Testis (tissue), 3 donors: Measurements from ENCODE around the gene PPM1H. TPM values are rescaled to one million over a fixed set of nuclear protein-coding genes. Genes with fewer than 3 reads are reported as not detected.

Experiments used
- DNase-seq: peaks from one replicate; pipeline ENCODE4 v3.0.0-alpha.2; 2019
- H3K27ac ChIP-seq, 2 donors: fragments of 200-600 bp; sonication (generic); one replicate each; pipeline ENCODE4 v1.5.1; 2019
- H3K27me3 ChIP-seq: fragments of 200-600 bp; sonication (generic); one replicate; pipeline ENCODE4 v1.5.1; 2019
- H3K36me3 ChIP-seq: fragments of 200-600 bp; sonication (generic); one replicate; pipeline ENCODE4 v1.5.1; 2017; ENCODE audit warnings: low read depth; ENCODE audit errors: missing control alignments
- H3K4me1 ChIP-seq: fragments of 200-600 bp; sonication (generic); one replicate; pipeline ENCODE4 v1.5.1; 2019
- H3K4me3 ChIP-seq, 2 donors: fragments of 200-600 bp; sonication (generic); one replicate each; pipeline ENCODE4 v1.5.1; 2017 to 2019
- H3K9me3 ChIP-seq: fragments of 200-600 bp; sonication (generic); one replicate; pipeline ENCODE4 v1.5.1; 2017
- POLR2A ChIP-seq: fragments of 450-650 bp; IDR thresholded peaks from one replicate; pipeline ENCODE4 v1.6.1; 2017; ENCODE audit warnings: antibody characterized with exemption, mild to moderate bottlenecking, moderate library complexity
- WGBS, 2 donors: methylation state at CpG; one replicate each; pipeline ENCODE4 v1.1.5; 2018; 5-methylcytosine and 5-hydroxymethylcytosine counted together
- intact Hi-C: fragments of 100-400 bp; cut with DNase I; formaldehyde crosslinking; loops from one replicate; pipeline ENCODE4 v1.15.1; 2023; ENCODE audit warnings: low total_unique reads
- polyA plus RNA-seq: library from polyadenylated mRNA; stranded (reverse); fragments of 350-450 nt; fragmentation: Illumina TruSeq; extraction: RNeasy Lipid Tissue Mini Kit (QIAGEN cat#74804); gene quantifications from one replicate; pipeline ENCODE4 v1.2.3, GENCODE V29; 2014; ENCODE audit warnings: low read depth, low replicate concordance; ENCODE audit not compliant: insufficient read depth
- total RNA-seq, 2 donors: library from RNA; depleted of rRNA; stranded (reverse); fragments of >200 nt; gene quantifications; one replicate each; pipeline ENCODE4 v1.2.3, GENCODE V29; 2016
- TF ChIP-seq, protein P1 (sequence below), 3 experiments: fragments of 450-650 bp in 2 of 3; fragments of 200-600 bp in 1 of 3; sonication (generic) in 1 of 3; IDR thresholded peaks; one replicate each; pipeline ENCODE4 v1.5.1; 2016 to 2019; ENCODE audit warnings: antibody characterized with exemption in 3 of 3, mild to moderate bottlenecking in 2 of 3, moderate library complexity in 1 of 3

PPM1H gene
- total and polyA plus RNA-seq, 3 donors from 2014 or later: 2.5 to 9.1 (median 2.7) TPM

- 70 to 75% methylated on average over 7 of the region's 7 CpGs for WGBS, 2 donors
- DNase-seq: no peak
- Histone ChIP-seq H3K9me3 (no peaks in the 10 kb centered on the region), H3K4me1 (no peaks in the 10 kb centered on the region), H3K4me3 (no peak overlapping the region), H3K27ac (no peak overlapping the region), H3K27me3 (no peaks in the 10 kb centered on the region), H3K36me3 (no peaks in the 10 kb centered on the region)
- intact Hi-C loops: no loop called here
- TF ChIP-seq POLR2A: no peak
- TF ChIP-seq, protein P1, sequence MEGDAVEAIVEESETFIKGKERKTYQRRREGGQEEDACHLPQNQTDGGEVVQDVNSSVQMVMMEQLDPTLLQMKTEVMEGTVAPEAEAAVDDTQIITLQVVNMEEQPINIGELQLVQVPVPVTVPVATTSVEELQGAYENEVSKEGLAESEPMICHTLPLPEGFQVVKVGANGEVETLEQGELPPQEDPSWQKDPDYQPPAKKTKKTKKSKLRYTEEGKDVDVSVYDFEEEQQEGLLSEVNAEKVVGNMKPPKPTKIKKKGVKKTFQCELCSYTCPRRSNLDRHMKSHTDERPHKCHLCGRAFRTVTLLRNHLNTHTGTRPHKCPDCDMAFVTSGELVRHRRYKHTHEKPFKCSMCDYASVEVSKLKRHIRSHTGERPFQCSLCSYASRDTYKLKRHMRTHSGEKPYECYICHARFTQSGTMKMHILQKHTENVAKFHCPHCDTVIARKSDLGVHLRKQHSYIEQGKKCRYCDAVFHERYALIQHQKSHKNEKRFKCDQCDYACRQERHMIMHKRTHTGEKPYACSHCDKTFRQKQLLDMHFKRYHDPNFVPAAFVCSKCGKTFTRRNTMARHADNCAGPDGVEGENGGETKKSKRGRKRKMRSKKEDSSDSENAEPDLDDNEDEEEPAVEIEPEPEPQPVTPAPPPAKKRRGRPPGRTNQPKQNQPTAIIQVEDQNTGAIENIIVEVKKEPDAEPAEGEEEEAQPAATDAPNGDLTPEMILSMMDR (IDR thresholded peaks at IDR 0.05): no peak
Observed at GRCh38 chr12:62658910-62659309, 276.0 kb downstream of the PPM1H start.

DNA sequence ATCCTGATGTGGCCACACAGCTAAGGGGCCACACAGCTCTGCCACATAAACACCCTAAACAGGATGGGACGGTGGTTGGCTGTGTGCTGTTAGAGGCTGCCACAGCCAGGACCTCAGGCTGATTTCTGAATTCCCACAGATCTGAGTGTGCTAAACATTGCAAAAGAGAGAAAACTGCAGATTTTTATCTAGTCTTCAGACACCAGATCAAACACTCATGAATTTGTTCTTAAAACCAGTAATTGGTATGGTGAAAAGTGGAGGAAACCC lies 277.7 kb downstream of the PPM1H start:
- no peak overlapping the region for H3K4me3 ChIP-seq
- no peak for DNase-seq

DNA sequence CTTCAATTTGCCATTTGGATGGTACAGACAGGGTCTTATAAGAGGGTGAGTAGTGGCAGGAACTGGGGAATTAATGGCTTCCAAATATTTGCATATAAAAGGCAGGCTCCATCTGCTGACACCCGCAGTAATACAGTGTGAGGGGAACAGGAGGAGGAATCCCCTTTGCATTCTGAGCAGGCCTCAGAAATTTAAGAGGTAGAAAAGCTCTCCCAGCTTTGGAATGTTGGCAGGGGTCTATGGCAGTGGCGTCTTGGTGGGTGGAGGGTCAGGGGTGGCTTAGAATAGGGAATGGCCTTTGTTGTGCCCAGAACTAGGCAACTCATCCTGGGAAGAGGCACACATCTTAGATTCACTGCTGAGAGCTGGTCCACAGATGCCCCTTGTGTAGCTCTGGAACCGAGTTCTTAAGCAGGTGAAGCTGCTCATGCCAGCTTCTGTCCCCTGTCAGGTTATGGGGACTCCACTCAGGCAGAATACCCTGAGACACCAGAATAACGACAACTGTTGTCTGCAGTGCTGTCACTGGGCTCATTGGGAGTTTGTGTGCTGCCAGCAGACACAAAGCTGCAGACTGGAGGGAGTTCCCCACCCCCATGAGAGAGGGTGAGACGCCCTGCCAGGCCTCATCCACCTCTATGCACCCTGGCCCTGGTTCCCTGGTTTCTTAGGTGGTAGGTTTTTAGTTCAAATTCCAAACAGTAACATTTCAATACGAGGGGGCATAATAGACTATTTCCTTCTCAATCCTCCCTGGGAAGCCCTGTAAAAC lies 278.2 kb downstream of the PPM1H start:
- Histone ChIP-seq H3K36me3 (no peaks in the 10 kb centered on the region), H3K27me3 (no peaks in the 10 kb centered on the region), H3K4me1 (peaks cover 7% of the 10 kb centered on the region), H3K27ac (no peak overlapping the region), H3K9me3 (no peaks in the 10 kb centered on the region), H3K4me3 (no peak overlapping the region)
- intact Hi-C loops: no loop called here
- WGBS, 2 donors: 88 to 89% methylated on average over 5 to 6 of the region's 6 CpGs
- TF ChIP-seq, protein P1 (IDR thresholded peaks at IDR 0.05): no peak
- no peak for TF ChIP-seq POLR2A
- no peak for DNase-seq

More for the DNA sequence above, 277.7 kb downstream of the PPM1H start:
- no peak overlapping the region for H3K27ac ChIP-seq
- intact Hi-C loops: no loop called here
- no peak for TF ChIP-seq POLR2A
- H3K9me3 ChIP-seq: no peaks in the 10 kb centered on the region
- peaks cover 7% of the 10 kb centered on the region for H3K4me1 ChIP-seq
- H3K27me3 ChIP-seq: no peaks in the 10 kb centered on the region
- no peaks in the 10 kb centered on the region for H3K36me3 ChIP-seq
- 71 to 78% methylated on average over 1 of the region's 1 CpG for WGBS, 2 donors

DNA sequence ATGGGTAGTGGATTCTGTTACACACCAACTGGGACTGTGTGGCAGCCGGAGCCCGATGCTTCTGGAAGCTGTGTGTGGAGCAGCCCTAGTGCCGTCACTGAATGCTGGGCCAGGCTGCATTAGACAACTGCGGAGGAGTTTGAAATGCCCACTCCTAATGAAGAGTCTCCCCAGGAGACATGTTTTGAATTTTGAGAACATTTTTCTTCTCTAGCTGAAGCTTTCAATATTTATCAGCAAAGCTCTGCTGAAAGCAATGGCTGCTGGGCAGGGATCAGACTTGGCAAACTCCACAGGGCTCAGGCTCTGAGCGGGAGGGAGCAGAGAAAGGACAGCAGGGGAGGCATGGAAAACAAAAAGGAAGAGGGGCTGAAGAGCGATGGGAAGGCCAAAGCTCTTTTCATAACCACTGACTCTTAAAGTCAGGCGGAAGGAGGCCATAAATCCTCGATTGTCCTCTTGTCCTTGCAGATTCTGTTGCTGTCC lies 279.2 kb downstream of the PPM1H start:
- TF ChIP-seq, protein P1 (IDR thresholded peaks at IDR 0.05): no peak
- TF ChIP-seq POLR2A: no peak
- H3K27ac ChIP-seq: no peak overlapping the region
- 77 to 85% methylated on average over 7 to 8 of the region's 8 CpGs for WGBS, 2 donors
- H3K27me3 ChIP-seq: no peaks in the 10 kb centered on the region
- no peak for DNase-seq
- H3K9me3 ChIP-seq: no peaks in the 10 kb centered on the region
- no peaks in the 10 kb centered on the region for H3K36me3 ChIP-seq
- H3K4me3 ChIP-seq: no peak overlapping the region
- intact Hi-C loops: no loop called here
- peaks cover 7% of the 10 kb centered on the region for H3K4me1 ChIP-seq

GRCh38 chr12:62654326-62655241 lies 280.4 kb downstream of the PPM1H start:
- Histone ChIP-seq H3K4me3 (no peak overlapping the region), H3K4me1 (peaks cover 7% of the 10 kb centered on the region), H3K27me3 (no peaks in the 10 kb centered on the region), H3K36me3 (no peaks in the 10 kb centered on the region), H3K27ac (no peak overlapping the region), H3K9me3 (no peaks in the 10 kb centered on the region)
- WGBS, 2 donors: 66 to 81% methylated on average over 20 to 21 of the region's 21 CpGs
- TF ChIP-seq, protein P1 (IDR thresholded peaks at IDR 0.05): no peak
- peak; percentile 53 for DNase-seq
- intact Hi-C loops: no loop called here
